Measurements from ENCODE around the gene RIMS1. TPM values are rescaled to one million over a fixed set of nuclear protein-coding genes. Genes with fewer than 3 reads are reported as not detected.

The RIMS1 gene
- total and polyA plus RNA-seq, 2 donors (not counting 1 experiment from before 2014, with no cell fraction given): not detected

GRCh38 chr6:72130327-72130726 is 244.0 kb downstream of the RIMS1 start:
- Mint-ChIP-seq H3K4me1 (no peaks in the 10 kb centered on the region), H3K9me3 (ENCODE audit: insufficient read depth) (no peaks in the 10 kb centered on the region), H3K4me3 (no peak overlapping the region), H3K27ac (no peak overlapping the region), H3K27me3 (peaks cover 14% of the 10 kb centered on the region)
- Histone ChIP-seq H4K20me1 (ENCODE audit: control insufficient read depth, insufficient read depth, low read length, poor library complexity, severe bottlenecking) (no peaks in the 10 kb centered on the region), H3K27me3 (replicated peaks in 1 of 4; ENCODE audit: control extremely low read depth in 1 of 4, control insufficient read depth in 3 of 4, insufficient read depth in 4 of 4, low read length in 3 of 4) (no peaks in the 10 kb centered on the region), H3K27ac (ENCODE audit: low read length in 2 of 2) (no peak overlapping the region), H3K79me2 (ENCODE audit: control insufficient read depth, insufficient read depth, low read length) (no peaks in the 10 kb centered on the region), H3K36me3 (replicated peaks in 1 of 2; ENCODE audit: control extremely low read depth in 1 of 2, control insufficient read depth in 1 of 2, extremely low read depth in 1 of 2, insufficient read depth in 2 of 2, low read length in 1 of 2) (no peaks in the 10 kb centered on the region), H3K4me2 (replicated peaks; ENCODE audit: low read depth, low read length, poor library complexity, severe bottlenecking) (no peak overlapping the region), H3K4me3 (ENCODE audit: control extremely low read depth in 1 of 5, extremely low read depth in 1 of 5, insufficient read depth in 1 of 5, low read depth in 2 of 5, low read length in 4 of 5) (no peak overlapping the region), H3K9me3 (ENCODE audit: control extremely low read depth in 1 of 3, control insufficient read depth in 2 of 3, insufficient read depth in 1 of 3, low read length in 2 of 3) (peaks cover 0 to 5% (median 0%) of the 10 kb centered on the region in 3 donors), H3K9ac (ENCODE audit: low read length) (no peak overlapping the region), H3K4me1 (ENCODE audit: control insufficient read depth in 2 of 2, insufficient read depth in 2 of 2, low read length in 2 of 2) (no peaks in the 10 kb centered on the region), H2AFZ (ENCODE audit: insufficient read depth, low read depth, low read length, poor library complexity, severe bottlenecking) (no peak overlapping the region)
- TF ChIP-seq, protein P1, sequence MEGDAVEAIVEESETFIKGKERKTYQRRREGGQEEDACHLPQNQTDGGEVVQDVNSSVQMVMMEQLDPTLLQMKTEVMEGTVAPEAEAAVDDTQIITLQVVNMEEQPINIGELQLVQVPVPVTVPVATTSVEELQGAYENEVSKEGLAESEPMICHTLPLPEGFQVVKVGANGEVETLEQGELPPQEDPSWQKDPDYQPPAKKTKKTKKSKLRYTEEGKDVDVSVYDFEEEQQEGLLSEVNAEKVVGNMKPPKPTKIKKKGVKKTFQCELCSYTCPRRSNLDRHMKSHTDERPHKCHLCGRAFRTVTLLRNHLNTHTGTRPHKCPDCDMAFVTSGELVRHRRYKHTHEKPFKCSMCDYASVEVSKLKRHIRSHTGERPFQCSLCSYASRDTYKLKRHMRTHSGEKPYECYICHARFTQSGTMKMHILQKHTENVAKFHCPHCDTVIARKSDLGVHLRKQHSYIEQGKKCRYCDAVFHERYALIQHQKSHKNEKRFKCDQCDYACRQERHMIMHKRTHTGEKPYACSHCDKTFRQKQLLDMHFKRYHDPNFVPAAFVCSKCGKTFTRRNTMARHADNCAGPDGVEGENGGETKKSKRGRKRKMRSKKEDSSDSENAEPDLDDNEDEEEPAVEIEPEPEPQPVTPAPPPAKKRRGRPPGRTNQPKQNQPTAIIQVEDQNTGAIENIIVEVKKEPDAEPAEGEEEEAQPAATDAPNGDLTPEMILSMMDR (IDR thresholded peaks at IDR 0.05): no peak
- TF ChIP-seq EZH2 (IDR thresholded peaks at IDR 0.05; ENCODE audit: borderline replicate concordance, insufficient read depth, low read depth, low read length, poor library complexity, severe bottlenecking): no peak
- CTCF ChIA-PET: no interaction called here
- ATAC-seq (ENCODE audit: low read depth) (no peak), DNase-seq (no peak)
- POLR2A ChIA-PET: no interaction called here
- intact Hi-C loops (cut with micrococcal nuclease): no loop called here
- WGBS (ENCODE audit: insufficient coverage): 100% methylated on average over 1 of the region's 2 CpGs

- Histone ChIP-seq H3K79me2 (ENCODE audit: control insufficient read depth, insufficient read depth, low read length) (no peaks in the 10 kb centered on the region), H3K27ac (ENCODE audit: low read length in 2 of 2) (no peak overlapping the region), H3K9me3 (ENCODE audit: control extremely low read depth in 1 of 3, control insufficient read depth in 2 of 3, insufficient read depth in 1 of 3, low read length in 2 of 3) (no peaks in the 10 kb centered on the region), H3K4me1 (ENCODE audit: control insufficient read depth in 2 of 2, insufficient read depth in 2 of 2, low read length in 2 of 2) (no peaks in the 10 kb centered on the region), H3K36me3 (replicated peaks in 1 of 2; ENCODE audit: control extremely low read depth in 1 of 2, control insufficient read depth in 1 of 2, extremely low read depth in 1 of 2, insufficient read depth in 2 of 2, low read length in 1 of 2) (no peaks in the 10 kb centered on the region), H3K4me2 (replicated peaks; ENCODE audit: low read depth, low read length, poor library complexity, severe bottlenecking) (no peak overlapping the region), H3K27me3 (replicated peaks in 1 of 4; ENCODE audit: control extremely low read depth in 1 of 4, control insufficient read depth in 3 of 4, insufficient read depth in 4 of 4, low read length in 3 of 4) (no peaks in the 10 kb centered on the region), H3K9ac (ENCODE audit: low read length) (no peak overlapping the region), H3K4me3 (ENCODE audit: control extremely low read depth in 1 of 5, extremely low read depth in 1 of 5, insufficient read depth in 1 of 5, low read depth in 2 of 5, low read length in 4 of 5) (no peak overlapping the region), H4K20me1 (ENCODE audit: control insufficient read depth, insufficient read depth, low read length, poor library complexity, severe bottlenecking) (no peaks in the 10 kb centered on the region), H2AFZ (ENCODE audit: insufficient read depth, low read depth, low read length, poor library complexity, severe bottlenecking) (no peak overlapping the region)
- H3K27ac Mint-ChIP-seq: no peak overlapping the region
- ATAC-seq (ENCODE audit: low read depth) (no peak), DNase-seq (no peak)
- TF ChIP-seq, protein P1 (IDR thresholded peaks at IDR 0.05): no peak
- no peak for TF ChIP-seq EZH2 (IDR thresholded peaks at IDR 0.05; ENCODE audit: borderline replicate concordance, insufficient read depth, low read depth, low read length, poor library complexity, severe bottlenecking)
- WGBS (ENCODE audit: insufficient coverage): no CpG with 5 or more reads among the region's 1 CpG
- H3K4me3 Mint-ChIP-seq: no peak overlapping the region
- ChIA-PET CTCF (no interaction called here), POLR2A (no interaction called here)
- H3K27me3 Mint-ChIP-seq: no peaks in the 10 kb centered on the region
- H3K4me1 Mint-ChIP-seq: no peaks in the 10 kb centered on the region
- intact Hi-C loops (cut with micrococcal nuclease): no loop called here
- no peaks in the 10 kb centered on the region for H3K9me3 Mint-ChIP-seq (ENCODE audit: insufficient read depth)
Observed at GRCh38 chr6:72132427-72132826, 246.1 kb downstream of the RIMS1 start.

Data from B cell (primary cell).